ENCODE data around the gene SDE2.
"Not testable (repeated sequence)": the region's sequence is repeated elsewhere in the genome, so short reads cannot be mapped to it uniquely, and the experiment has no call there.

The SDE2 gene

GRCh38 chr1:225973158-225973557 lies 26.0 kb downstream of the SDE2 start:
- DNase-seq = no peak

GRCh38 chr1:225972344-225973152 lies 26.6 kb downstream of the SDE2 start:
- no peak for DNase-seq

GRCh38 chr1:225970592-225971157 lies 28.5 kb downstream of the SDE2 start:
- not testable (repeated sequence) for DNase-seq

GRCh38 chr1:225969751-225970150 lies 29.4 kb downstream of the SDE2 start:
- DNase-seq = not testable (repeated sequence)

- DNase-seq = no peak
These were observed 33.9 kb downstream of the SDE2 start for GRCh38 chr1:225965231-225965630.

- DNase-seq = no peak
These were observed 35.2 kb downstream of the SDE2 start for GRCh38 chr1:225963735-225964530.

- peak; percentile 22 for DNase-seq
These were observed 36.6 kb downstream of the SDE2 start for GRCh38 chr1:225962440-225962975.

- DNase-seq = no peak
These were observed 37.3 kb downstream of the SDE2 start for GRCh38 chr1:225961659-225962439.

- DNase-seq = no peak
These were observed 41.1 kb downstream of the SDE2 start for GRCh38 chr1:225958041-225958440.

- no peak for DNase-seq
These were observed 44.4 kb downstream of the SDE2 start for GRCh38 chr1:225954753-225955152.

- DNase-seq = no peak
These were observed 45.8 kb downstream of the SDE2 start for GRCh38 chr1:225953315-225953714.

GRCh38 chr1:225950905-225951497 lies 48.1 kb downstream of the SDE2 start:
- DNase-seq = no peak

GRCh38 chr1:225949041-225949440 lies 50.1 kb downstream of the SDE2 start:
- no peak for DNase-seq

GRCh38 chr1:225946803-225947202 lies 52.3 kb downstream of the SDE2 start:
- DNase-seq = no peak

GRCh38 chr1:225946082-225946620 lies 53.0 kb downstream of the SDE2 start:
- no peak for DNase-seq

- no peak for DNase-seq
These were observed 53.6 kb downstream of the SDE2 start for GRCh38 chr1:225945564-225945963.

GRCh38 chr1:225944951-225945350 lies 54.2 kb downstream of the SDE2 start:
- DNase-seq = no peak

- DNase-seq = no peak
These were observed 54.8 kb downstream of the SDE2 start for GRCh38 chr1:225944387-225944786.

- no peak for DNase-seq
These were observed 55.6 kb downstream of the SDE2 start for GRCh38 chr1:225943582-225943981.

GRCh38 chr1:225942574-225942973 lies 56.6 kb downstream of the SDE2 start:
- no peak for DNase-seq

GRCh38 chr1:225941942-225942222 lies 57.3 kb downstream of the SDE2 start:
- DNase-seq = no peak

Measured in NK-92 treated with Interleukin-12 subunit alpha and Interleukin-12 subunit beta, amount 100 ng/mL, for 24 hours (cell line).